Activated naive CD4-positive, alpha-beta T cell treated with Interleukin-2 at 50 U/mL for 16 hours (primary cell): ENCODE results near the gene BRD4.

Experiments used
- DNase-seq: peaks from one replicate; pipeline ENCODE4 v3.0.0-alpha.2; 2020

Gene BRD4

DNA sequence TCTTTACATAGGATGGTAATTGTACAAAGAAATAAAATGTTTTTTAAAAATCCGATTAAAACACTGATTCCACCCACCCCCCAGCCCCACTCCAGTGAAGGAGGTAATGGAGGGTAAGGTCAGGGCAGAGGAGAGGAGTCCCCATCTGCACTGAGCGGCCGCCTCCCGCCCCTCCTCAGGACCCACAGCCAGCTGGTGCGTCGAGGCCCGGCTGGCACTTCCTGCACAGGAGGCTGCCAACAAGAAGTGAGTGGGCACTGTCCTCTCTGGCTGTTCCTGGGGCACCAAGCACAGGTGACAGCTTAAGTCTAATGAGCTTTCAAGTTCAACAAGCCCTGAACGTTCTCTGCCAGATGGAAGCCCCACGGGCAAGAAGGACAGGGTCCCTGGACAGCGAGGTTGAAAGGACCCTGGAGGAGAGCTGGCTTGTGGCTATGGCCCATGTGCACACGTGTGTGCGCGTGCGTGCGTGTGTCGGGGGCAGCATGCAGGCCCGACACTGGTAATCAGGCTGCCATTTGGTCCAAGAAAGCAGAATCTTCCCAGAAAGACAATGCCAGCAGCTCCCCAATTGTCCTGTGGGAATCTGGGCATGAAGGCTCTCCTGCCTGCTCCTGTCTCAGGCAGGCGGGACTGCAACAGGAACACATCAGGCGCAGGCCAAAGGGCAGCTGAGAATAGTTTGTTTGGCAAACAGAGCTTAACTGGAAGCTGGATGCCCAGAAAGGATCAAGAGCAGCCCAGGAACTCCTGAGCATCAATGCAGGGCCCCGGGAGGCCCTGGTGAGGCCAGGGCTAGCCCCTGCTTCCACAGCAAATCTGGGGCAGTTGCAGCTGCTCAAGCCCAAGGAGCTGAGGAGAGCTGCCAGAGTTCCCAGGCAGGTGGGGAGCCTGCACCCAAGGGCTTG is 85.0 kb downstream of the BRD4 start:
- no peak for DNase-seq

DNA sequence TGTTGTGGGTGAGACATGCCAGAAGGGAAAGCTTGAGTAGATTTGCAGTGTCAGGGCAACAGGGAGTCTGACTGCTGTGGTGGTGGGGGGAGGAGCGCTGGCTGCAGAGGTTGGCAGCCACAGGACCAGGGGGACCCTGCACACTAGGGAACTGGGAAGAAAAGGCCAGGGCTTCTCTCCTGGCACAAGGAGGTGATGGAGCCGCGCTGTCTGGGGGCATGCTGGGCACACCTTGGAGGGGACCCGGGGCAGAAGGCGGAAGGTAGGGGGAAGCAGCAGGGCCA is 86.2 kb downstream of the BRD4 start:
- no peak for DNase-seq

DNA sequence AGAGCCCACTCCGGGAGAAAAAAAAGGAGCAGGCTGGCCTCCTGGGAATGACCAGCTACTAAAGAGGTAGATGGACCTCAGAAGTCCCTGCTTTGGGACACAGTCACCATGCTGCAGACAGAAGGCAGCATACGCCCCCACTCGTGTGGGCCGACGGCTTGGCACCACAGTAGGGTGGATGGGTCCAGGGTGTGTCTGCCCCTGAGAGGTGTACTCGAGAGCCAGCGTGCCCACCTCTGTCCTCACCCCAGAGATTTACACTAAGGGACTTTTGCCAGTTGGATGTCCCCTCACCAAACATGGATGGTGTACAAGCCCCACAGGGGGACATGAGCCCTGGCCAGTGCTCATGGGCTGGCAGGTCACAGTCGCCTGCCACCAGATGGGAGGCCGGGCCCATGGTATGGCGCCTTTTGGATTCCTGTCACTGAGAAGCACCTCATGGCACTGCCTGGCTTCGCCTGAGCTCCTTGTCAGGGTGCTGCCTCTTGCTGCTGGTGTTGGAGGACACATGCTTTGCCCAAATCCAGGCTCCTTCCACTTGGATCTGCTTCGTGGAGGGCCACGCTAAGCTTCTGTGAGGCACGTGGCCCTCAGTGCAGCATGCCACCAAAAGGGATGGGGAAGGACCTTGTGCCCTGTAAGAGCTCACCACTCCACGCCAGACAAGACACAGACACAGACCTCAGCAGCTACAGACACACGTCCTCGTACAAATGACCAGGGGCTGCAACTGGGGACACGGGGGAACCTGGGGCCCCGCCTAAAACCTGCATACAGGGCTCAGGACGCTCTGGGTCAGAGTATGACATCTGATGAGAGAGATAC is 86.8 kb downstream of the BRD4 start:
- no peak for DNase-seq

DNA sequence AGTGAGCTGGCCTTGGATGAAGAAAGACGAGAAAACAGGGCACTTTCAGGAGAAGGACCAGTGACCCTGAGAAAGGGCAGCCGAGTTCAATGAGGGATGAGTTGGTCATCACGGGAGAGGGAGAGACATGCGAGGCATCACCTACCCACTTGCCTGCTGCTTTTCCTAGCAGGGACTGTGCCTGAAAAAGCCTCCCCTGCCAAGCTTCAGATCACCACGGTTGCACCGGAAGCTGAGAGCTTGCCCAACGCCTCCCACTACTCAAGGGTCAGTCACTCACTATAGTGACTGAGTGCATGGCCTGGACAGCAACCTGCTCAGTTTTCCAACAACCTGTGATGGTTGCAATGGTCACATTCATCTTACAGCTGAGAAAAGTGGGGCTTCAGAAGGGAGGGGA is 87.5 kb downstream of the BRD4 start:
- DNase-seq = no peak

DNA sequence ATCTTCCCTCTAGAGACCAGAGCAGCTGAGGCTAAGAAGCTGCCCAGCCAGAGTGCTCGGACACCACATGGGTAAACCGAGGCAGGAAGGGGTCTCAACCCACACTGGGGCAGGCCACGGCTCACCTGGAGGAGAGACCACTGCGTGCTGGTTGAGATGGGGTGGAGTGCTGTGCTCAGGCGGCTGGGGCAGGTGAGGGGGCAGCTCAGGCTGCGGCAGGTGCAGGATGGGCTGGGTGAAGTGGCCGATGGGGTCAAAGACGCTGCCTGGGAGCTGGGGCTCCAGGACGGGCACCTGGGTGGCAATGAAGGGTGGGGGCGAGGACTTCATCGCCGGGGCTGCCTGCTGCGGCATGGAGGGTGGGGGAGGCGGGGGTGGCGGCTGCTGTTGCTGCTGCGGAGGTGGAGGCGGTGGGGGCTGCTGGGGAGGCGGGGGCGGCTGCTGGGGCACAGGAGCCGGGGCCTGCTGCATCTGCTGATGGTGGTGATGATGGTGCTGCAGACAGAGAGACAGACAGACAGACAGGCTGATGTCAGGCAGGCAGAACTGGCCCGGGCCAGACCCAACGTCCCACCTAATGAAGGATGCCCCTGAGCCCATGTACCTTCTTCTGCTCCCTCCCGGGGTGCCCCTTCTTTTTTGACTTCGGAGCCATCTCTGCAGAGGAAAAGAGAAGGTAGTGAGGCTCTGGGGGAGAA is 88.1 kb downstream of the BRD4 start:
- no peak for DNase-seq

DNA sequence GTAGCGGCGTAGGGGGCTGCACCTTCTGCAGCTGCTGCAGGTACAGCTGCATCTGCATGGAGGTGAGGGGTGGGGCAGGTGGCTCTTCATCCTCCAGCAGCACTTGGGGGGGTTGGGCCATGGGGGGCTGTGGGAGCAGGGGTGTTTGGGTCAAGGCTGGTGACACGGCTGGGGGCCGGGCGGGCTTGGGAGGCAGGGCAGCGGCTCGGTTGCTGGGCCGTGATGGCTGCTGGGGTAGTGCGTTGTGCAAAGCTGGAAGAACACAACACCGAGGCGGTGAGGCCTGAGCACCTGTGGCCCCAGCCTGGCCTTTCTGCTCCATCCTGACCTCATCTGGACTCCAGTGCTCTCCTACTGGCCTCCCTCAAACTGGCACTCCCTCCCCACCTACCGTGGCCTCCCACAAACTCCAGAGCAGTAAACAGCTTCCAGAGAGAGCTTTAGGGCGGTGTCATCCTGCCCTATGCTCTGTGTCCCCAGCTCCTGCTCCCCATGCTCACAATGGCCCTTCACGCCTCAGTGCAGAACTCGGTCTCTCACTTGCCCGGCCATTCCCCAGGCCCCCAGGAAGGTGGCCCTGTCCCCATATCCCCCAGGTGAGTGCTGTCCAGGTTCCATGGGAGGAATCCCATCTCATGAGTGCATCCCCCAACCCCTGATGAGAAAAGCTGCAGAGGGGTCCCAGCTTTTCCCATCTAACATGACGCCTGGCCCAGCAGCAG is 88.9 kb downstream of the BRD4 start:
- DNase-seq = no peak

DNA sequence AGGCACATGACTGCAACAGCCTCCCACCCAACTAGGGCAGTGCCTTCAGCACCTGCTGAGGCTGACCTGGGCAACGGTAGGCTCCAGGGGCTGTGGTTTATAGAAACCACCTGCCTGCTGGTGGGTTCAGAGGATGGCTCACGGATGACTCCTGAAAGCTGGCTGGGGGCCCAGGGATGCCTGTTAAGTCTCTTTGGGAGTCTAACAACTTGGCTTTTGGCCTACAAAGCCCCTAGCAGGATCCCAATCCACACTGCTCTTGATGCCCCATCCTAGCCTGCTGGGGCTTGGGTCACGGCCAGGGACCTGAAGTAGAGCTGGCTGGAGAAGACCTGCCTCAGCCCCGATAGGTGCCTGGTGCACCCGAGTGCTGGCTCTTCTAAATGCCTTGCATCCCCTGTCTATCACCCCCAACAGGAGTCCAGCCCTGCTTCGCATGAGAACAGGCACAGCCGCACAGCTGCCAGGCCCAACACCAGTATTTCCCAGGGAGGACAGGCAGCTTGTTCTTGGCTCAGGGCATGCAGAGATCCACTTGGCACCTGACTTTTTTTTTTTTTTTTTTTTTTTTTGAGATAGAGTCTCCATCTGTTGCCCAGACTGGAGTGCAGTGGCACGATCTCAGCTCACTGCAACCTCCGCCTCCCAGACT is 91.0 kb downstream of the BRD4 start:
- no peak for DNase-seq

DNA sequence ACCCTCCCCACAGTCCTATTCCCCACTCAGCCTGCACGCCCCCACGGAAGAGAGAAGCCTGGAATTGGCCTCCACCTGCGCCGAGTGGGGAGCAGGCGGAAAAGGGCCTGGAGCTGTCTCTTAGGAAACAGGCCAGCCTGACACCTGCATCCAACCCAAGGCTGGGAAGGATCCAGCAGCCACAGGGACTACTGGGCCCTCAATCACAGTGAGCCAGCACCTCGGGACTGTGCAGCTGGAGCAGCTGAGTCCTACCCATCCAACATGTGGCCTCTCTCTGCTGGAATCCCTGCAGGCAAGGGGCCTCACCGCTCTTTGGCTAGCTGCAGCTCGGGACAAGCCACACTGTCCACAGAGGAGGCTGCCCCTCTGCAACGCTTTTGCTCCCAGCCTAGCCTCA is 91.8 kb downstream of the BRD4 start:
- no peak for DNase-seq

DNA sequence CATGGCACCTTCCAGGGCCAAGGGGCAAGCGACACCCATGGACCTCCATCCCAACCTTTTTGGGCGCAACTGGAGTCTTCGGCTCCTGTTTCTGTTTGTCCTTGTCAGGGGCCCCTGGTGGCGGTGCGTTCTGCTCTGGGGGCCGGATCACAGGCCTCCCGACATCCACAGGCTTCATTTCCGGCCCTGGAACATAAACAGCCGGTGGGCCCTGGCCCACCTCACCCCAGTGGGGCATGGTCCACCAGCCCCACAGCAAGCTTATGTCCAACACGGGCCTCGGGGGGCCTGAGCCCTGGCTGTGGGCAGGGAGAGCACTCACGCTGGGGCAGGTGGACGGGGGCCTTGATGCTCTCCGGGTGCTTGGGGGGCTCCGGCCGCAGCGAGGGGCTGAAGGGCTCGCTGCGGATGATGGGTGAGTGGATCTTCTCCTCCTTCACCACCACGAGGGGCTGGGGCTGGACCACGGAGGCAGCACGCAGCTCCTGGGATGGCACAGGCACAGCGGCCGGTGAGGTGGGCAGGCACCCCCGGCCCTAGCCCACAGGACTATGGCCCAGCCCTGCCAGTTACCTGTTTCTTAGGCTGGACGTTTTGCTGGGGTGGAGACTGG is 92.9 kb downstream of the BRD4 start:
- no peak for DNase-seq

DNA sequence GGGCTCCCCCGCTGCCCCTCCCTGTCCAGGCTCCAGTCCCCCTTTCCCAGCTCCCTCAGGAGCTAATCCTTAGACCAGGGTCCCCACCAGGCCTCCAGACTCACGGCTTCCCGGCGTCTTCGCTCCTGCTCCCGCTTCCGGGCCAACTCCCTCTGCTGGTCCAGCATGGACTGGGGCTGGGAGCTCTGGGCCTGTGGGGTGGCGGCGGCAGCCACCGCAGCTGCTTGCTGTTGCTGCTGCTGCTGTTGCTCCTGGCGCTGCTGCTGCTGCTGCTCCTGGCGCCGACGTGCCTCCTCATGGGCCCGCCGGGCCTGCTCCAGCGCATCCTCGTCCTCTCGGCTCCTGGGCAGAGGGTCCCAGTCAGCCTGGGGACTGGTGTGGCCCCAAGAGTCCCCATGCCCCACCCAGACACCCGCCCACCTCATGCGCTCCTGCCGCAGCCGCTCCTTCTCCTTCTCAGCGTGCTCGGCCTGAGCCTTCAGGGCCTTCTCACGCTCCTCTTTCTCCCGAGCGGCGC is 93.6 kb downstream of the BRD4 start:
- DNase-seq = no peak

DNA sequence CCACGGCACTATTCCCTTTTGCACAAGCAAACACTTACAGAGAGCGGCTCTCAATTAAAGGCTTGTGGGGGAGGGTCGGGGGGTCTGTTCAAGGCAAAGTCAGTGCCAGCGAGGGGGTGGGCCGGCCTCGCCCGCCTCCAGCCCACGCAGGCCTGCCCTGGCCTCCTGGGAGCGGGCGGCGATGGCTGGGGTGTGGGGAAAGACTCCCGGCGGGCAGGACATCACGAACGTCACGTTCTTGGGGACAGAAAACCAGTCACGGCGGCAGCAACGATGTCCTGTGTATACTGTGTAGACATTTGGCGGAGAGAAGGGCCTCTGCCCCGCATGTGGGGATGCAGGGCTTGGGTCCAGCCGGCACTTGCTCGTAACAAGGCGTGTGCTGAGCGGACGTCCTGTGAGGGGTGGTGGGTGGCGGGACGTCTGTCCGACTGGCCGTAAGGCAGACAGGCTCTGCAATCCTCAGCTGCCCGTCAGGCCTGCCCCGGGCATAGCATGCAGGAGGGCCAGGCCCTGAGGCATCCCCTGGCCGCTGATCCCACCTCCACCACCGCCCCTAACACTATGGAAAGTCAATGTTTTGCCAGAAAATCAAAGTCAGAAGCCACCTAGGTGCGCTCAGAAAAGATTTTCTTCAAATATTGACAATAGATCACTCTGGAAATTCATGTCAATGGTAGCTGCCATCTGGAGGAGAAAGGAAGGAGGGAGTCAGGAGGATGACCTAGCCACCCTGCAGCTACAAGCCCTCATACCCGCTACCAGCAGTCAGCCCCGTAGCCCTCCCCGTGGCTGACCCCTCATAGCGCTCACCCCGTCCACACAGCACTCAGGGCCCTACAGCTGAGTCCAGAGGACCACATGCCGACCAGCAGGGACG is 94.3 kb downstream of the BRD4 start:
- no peak for DNase-seq

DNA sequence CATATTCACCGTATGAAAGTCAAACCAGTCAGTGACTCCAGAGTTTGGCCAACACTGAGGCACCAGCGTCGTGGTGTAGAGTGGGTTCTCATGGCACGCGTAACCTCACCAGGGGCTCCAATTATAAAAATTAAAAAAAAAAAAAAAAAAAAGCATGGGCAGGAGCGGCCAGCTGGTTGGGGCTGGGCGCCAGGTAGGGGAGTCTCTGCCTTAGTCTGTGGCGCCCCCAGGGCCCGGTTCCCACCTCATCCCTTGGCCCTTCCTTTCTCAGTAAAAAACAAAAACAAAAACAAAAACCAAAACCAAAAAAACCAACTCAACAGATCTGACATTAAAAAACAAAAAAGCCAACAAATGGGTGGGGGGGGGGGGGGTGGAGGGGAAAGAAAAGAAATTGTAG is 95.5 kb downstream of the BRD4 start:
- DNase-seq = no peak

DNA sequence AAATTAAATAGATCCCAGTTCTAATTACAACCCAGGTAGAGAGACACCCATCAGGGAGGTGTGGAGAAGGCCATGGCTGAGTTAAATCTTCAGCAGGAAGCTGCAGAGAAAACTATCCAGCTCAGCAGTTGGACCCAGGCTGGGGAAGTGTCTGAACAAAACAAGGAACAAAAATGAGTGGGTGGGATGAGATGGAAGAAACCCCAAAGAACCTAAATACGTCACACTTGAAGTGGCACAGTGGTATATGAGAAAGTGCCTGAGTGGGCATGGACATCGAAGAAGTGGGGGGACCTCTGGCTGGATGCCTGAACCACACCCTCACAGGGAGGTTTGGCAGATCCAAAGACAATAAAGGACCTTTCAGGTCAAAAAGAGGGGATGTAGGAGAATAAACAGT is 96.6 kb downstream of the BRD4 start:
- no peak for DNase-seq

DNA sequence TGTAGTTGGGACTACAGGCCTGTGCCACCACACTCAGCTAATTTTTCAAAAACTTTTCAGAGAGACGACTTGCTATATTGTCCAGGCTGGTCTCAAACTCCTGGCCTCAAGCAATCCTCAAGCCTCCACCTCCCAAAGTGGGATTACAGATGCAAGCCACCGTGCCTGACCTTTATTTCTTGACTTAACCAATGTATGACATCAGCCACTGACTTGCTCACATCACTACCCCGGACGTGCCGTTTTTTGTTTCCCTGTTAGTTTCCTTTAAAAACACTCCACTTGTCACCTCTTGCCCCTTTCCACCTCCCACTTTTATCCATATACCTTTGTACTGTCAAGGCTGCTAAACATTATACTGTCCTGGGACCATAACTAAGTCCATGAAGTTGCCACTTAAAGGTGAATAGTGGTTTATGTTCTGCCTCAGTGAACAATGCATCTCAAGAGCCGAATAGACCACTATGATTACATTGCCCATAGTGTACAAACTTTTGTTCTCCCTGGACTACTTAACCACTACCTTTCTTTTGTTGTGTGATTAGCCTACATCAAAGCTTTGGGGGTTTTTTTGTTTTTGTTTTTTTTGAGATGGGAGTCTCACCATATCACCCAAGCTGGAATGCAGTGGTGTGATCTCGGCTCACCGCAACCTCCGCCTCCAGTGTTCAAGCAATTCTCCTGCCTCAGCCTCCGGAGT is 97.8 kb downstream of the BRD4 start:
- no peak for DNase-seq

DNA sequence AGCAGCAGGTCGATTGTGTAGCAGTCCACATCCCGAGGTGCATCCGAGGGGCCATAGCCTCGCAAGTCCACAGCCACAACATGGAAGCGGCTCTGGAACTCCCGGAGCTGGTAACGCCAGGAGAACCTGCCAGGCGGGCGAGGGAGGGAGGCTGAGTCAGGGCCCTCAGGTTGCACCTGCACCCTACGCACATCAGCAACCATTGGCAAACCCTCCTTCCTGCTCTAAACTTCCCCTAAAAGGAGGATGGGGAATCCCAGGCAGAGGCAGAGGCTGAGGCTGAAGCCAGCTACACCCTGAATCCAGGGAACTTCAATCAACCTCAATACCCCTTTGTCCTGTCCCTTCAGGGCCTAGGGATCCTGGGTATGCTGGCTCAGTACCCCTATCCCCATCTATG is 101.1 kb downstream of the BRD4 start:
- DNase-seq = no peak

DNA sequence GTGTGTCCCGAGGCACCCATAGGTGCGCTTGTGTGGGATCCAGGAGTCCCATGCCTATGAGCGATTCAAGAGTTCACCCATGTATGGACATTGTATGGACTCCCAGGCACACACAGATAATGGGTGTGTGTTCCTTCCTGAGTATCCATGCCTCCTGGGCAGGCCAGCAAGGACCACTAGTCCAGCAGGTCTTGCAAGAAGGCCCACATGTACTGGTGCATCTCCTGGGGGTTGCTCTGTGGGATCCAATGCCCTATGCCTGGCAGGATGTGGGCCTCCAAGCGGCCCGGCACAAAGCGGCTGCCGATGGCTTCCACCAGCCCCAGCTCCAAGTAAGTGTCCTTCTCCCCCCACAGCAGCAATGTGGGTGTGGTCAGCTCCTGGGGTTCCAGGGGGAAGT is 105.1 kb downstream of the BRD4 start:
- DNase-seq = no peak

DNA sequence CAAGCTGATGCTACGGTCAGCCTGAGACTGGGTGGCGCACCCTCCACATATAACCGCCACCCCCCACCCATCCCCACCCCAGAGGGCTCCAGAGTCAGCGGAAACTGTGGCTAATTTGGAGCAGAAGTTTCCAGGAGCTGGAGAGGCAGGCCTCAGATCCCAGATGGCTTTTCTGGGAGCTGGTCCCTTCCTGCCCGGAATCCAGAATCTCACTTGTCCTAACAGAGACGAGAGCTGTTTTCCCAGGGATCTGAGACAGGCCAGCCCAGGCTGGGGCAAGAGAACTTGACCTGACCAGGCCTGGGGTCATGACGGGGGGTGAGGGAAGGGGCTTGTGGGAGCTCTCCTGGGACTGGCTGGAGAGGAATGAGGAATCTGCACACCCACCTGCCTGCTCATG is 106.6 kb downstream of the BRD4 start:
- DNase-seq = no peak

DNA sequence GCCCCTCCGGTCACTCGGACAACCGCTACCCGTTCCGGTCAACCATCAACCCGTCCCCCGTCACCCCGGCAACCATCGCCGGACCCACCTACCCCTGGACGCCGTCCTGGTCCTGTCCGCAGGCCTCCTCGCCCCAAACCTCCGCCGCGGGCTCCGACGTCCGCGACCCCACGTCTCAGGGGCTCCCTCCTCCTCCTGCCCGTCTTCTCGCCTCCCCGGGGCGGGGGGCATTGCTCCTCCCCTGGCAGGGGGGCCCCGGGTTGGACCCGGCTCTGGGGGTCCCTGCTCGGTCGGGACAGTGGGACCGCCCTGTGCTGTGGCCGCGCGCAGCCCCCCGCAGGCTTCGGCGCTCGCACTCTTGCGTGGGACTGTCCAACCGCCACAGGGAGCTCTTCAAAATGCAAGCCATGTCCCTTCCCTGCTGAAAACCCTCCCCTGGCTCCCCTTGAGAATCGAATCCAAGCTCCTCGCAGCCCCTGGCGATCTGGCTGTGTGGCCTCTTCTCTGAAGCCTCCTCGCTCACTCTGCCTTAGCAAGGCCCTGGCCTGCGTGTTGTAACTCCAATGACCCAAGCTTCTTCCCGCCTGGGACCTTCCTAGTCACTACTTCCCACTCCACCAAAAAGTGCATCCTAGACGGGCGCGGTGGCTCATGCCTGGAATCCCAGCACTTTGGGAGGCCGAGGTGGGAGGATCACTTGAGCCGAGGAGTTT is 108.5 kb downstream of the BRD4 start:
- DNase-seq = no peak
